NCI-H345 treated with DMSO at 0.1 percent for 48 hours (cell line): ENCODE data around the gene UBAP2L.
"Not testable (repeated sequence)": the region's sequence is repeated elsewhere in the genome, so short reads cannot be mapped to it uniquely, and the experiment has no call there.

Experiments
- DNase-seq: peaks from one replicate; lab custom pipeline; 2025; ENCODE audit not compliant: unreplicated experiment; lab: John Stamatoyannopoulos, UW

The UBAP2L gene

DNA sequence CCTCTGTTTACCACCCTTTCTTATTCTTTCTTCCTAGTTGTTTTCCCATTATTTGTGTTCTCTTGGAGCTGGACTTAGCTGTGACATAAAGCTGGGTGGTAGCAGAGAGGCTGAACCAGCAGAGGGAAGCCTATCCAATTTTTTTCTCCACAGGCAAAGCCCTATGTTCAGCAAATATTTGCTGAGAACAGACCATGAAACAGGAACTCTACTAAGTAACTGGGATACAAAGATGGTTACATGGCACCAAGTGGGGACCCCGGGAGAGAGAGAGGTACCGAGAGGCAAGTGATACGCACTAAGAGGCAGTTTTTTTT is 21.2 kb upstream of the UBAP2L start:
- DNase-seq: no peak

DNA sequence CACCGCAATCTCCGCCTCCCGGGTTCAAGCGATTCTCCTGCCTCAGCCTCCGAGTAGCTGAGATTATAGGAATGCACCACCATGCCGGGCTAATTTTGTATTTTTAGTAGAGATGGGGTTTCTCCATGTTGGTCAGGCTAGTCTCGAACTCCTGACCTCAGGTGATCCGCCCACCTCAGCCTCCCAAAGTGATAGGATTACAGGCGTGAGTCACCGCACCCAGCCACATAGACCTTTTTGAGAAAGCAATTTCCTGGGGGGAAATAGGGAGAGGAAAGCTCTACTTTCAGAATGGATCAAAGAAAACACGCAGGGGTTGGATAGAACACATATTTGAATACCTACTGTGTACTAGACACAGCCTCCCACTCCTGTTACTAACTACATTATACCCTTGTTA is 15.0 kb upstream of the UBAP2L start:
- not testable (repeated sequence) for DNase-seq

- DNase-seq: no peak
These were observed 14.6 kb upstream of the UBAP2L start, which contains the start of gene CFAP141 for GRCh38 chr1:154206196-154206595. Gene CFAP141, minus strand, starts transcription at chr1:154206333. Its CDS starts 26 bp downstream, at chr1:154206307.

- no peak for DNase-seq
These were observed 13.5 kb upstream of the UBAP2L start for GRCh38 chr1:154207262-154207661.

DNA sequence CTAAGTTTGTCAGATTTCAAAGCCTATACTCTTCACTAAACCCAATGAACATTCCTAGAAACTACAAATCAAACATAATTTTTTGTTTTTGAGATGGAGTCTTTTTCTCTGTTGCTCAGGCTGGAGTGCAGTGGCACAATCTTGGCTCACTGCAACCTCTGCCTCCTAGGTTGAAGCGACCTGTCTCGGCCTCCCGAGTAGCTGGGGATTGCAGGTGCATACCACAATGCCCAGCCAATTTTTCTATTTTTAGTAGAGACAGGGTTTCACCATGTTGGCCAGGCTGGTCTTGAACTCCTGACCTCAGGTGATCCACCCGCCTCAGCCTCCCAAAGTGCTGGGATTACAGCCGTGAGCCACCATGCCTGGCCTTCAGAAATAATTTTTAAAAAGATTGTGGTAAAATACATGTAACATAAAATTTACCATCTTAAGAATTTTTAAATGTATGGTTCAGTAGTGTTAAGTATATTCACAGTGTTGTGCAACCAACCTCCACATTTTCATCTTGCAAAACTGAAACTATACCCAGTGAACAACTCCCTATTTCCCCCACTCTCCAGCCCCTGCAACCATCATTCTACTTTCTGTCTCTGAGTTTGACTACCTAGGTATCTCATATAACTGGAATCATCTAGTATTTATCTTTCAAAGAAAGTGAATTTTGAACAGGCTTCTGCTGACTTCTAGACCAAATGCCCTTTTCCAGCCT is 11.9 kb upstream of the UBAP2L start:
- DNase-seq: no peak

DNA sequence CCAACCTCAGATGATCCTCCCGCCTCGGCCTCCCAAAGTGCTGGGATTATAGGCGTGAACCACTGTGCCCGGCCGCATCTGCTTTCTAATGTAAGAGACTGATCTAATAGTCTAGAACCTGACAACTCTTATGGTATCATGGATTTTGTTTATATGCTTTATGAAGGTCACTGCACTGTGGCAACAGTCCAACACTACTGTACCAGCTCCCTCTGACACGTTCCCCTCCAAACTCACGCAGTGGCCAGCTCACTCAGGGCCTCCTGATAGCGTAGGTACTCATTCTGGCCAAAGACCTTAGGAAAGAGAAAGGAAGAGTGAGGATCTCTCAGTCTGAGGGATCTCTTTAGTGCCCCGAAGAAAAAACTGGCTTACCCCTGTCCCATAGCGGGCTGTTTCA is 8.7 kb upstream of the UBAP2L start:
- DNase-seq: no peak

DNA sequence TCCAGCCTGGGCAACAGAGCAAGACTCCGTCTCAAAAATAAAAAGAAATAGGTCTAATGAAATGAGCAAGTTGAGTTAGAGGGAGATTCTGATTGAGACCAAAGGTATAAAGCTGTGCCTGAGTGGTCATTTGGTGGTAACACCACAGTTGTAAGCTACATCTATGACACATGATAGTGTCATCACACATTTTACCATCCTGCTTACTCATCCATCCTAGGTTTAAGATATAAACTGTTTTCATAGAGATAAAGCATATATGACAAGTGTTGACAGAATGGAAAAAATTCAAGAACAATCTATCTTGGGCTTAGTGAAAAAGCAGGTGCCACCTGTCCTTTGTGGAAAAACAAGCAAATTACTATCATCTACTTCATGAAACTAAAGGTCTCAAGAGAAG is 7.5 kb upstream of the UBAP2L start:
- no peak for DNase-seq

- no peak for DNase-seq
These were observed 2.2 kb upstream of the UBAP2L start for GRCh38 chr1:154218545-154218944.

DNA sequence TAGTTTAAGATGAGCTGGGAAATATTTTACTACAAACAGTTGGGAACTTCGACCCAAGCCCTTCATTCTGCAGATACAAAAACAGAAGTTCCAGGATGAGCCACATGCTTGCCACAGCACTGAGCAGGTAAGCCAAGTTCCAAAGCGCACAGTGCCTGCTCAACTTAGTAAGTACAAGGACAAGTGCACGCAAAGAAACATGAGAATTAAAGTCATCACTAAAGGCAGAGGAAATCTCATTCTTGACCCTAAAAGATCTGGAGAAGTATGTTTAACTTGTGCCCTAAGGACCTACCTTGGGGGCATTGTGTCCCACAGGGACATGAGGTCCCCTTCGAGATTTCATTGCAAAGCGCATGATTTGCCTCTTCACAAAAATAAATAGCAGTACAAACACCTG is 1.2 kb upstream of the UBAP2L start:
- no peak for DNase-seq

- no peak for DNase-seq
These were observed 169 bp downstream of the UBAP2L start for GRCh38 chr1:154220970-154221277.

- DNase-seq: peak; percentile 35
These were observed 685 bp downstream of the UBAP2L start for GRCh38 chr1:154221278-154222001.

DNA sequence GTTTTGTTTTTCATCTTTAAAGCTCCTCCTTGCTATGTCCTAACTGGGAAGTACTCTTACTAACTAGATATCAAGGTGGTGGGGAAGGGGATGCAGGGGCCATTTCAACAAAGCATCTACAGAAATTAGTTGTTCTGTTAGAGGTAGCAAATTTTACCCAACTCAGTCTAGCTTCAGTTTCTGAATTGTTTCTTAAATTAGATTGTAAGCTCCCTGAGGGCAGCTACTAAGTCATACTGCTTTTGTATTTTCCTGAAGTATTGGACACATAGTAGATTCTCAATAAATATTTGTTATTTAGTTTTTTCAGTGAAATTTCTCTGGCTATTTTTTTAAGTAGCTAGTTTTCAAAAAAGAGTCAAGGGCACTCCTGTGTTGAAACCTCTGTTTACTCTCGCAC is 1.8 kb downstream of the UBAP2L start:
- no peak for DNase-seq

- DNase-seq: no peak
These were observed 2.2 kb downstream of the UBAP2L start for GRCh38 chr1:154222918-154223317.

DNA sequence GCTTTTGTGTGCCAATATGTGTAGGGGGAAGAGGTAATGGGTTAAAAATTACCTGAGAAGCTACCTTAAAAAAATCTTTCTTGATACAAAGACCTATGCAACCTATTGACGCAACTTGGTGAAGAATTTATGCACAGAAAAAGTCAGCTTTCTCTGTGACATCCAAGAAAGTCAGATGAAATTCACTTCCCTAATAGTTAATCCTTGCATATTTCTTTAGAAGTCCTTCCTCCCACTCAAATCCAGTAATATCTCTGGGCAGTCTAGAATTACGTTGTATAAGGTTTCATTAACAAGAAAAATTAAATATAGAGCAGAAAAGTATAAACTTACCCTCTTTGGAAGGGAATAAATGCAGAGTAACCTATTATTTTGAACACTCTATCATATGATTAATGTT is 2.9 kb downstream of the UBAP2L start:
- no peak for DNase-seq

DNA sequence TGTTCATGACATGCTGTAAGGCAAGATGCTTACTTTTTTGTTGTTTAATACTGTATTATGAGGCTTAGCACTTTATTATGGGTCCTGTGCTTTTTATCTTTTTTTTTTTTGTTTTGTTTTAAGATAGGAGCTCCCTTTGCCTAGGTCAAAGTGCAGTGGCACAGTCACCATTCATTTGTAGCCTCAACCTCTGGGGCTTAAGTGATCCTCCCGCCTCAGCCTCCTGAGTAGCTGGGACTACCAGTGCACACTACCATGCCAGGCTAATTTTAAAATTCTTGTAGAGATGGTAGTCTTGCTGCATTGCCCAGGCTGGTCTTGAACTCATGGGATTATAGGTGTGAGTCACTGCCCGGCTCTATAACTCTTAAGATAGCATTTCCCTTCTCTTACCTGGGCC is 4.6 kb downstream of the UBAP2L start:
- no peak for DNase-seq

DNA sequence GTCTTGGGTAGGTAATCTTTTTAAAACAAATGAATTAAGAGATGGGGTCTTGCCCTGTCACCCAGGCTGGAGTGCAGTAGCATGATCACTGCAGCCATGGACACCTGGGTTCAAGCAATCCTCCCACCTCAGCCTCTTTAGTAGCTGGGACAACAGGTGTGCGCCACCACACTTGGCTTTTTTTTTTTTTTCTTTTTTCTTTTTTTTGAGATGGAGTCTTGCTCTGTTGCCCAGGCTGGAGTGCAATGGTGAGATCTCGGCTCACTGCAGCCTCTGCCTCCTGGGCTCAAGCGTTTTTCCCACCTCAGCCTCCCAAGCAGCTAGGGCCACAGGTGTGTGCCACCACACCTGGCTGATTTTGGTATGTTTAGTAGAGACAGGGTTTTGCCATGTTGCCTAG is 10.4 kb downstream of the UBAP2L start:
- DNase-seq: not testable (repeated sequence)

DNA sequence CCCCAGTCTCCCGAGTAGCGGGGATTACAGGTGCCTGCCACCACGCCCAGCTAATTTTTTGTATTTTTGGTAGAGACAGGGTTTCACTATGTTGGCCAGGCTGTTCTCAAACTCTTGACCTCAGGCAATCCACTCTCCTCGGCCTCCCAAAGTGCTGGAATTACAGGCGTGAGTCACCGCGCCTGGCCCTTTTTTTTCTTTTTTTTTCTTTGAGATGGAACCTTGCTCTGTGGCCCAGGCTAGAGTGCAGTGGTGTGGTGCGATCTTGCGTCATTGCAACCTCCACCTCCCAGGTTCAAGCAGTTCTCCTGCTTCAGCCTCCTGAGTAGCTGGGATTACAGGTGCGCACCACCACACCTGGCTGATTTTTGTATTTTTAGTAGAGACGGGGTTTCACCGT is 12.4 kb downstream of the UBAP2L start:
- not testable (repeated sequence) for DNase-seq

DNA sequence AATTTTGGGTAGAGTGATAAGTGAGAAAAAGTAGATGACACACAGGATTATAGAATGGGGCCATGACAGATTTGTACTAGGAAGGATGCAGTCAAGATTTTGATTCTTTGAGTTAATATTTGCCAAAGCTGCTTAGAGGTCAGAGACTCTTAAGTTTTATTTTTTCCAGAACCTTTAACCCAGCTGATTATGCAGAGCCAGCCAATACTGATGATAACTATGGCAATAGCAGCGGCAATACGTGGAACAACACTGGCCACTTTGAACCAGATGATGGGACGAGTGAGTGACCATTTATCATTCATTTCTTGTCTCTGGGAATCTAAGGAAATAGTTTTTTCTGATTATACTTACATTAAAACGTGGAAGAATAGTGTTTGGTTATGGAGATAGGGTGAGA is 16.1 kb downstream of the UBAP2L start:
- DNase-seq: no peak

- DNase-seq: no peak
These were observed 16.7 kb downstream of the UBAP2L start for GRCh38 chr1:154237435-154237834.

DNA sequence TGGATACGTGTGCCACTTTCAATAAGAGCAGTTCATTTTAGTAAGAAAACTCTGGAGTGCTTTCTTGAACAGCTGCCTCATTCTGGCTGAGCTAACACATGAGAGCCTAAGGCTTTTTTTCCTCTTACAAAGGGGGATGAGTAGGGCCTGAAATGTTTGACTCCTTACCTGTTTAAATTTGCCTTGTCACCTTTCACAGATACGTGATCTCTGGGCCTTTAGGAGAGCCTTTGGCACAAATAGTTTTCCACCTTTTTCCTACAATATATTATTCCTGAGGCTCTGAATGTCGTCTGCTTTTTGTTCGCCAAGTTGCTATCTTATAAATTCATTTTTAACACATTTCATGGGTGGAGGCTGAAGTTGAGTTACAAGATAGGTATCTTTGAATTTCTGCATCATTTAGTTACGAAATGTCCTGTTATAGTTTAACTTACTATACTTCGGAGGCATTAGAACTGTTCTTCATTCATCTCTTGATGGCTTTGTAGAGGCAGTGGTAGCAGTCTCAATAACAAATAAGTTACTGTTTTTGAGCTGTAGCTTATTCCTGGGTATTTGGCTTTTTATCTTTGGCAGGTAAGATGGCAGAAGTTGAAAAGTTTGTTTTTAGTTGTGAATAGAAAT is 17.2 kb downstream of the UBAP2L start:
- DNase-seq: no peak

GRCh38 chr1:154239491-154239890 is 18.7 kb downstream of the UBAP2L start:
- no peak for DNase-seq

- no peak for DNase-seq
These were observed 19.6 kb downstream of the UBAP2L start for GRCh38 chr1:154240294-154240833.
